Progenitor cell of endocrine pancreas (in vitro differentiated cells): ENCODE measurements around the gene NPR2. TPM values are rescaled to one million over a fixed set of nuclear protein-coding genes. Genes with fewer than 3 reads are reported as not detected.

ENCODE experiments used
- DNase-seq: peaks from one replicate; pipeline ENCODE4 v3.0.0; 2021; ENCODE audit warnings: low spot score; ENCODE audit not compliant: unreplicated experiment
- H3K27ac Mint-ChIP-seq: 2 replicates; pipeline ENCODE4 v1.8.0; 2021; ENCODE audit warnings: mild to moderate bottlenecking, moderate library complexity, mixed read lengths
- H3K27me3 Mint-ChIP-seq: 2 replicates; pipeline ENCODE4 v1.8.0; 2021; ENCODE audit warnings: mixed read lengths
- H3K36me3 Mint-ChIP-seq: 2 replicates; pipeline ENCODE4 v1.8.0; 2022; ENCODE audit warnings: mixed read lengths; ENCODE audit not compliant: insufficient read depth
- H3K4me1 Mint-ChIP-seq: 2 replicates; pipeline ENCODE4 v1.8.0; 2021; ENCODE audit warnings: low read depth, mixed read lengths
- H3K4me3 Mint-ChIP-seq: 2 replicates; pipeline ENCODE4 v1.8.0; 2021; ENCODE audit warnings: low read depth, mild to moderate bottlenecking, moderate library complexity, mixed read lengths
- H3K9me3 Mint-ChIP-seq: 2 replicates; pipeline ENCODE4 v1.8.0; 2021; ENCODE audit warnings: low read depth, mixed read lengths
- total RNA-seq: library from RNA; stranded (reverse); gene quantifications from 2 replicates; pipeline ENCODE4 v1.2.1, GENCODE V29; 2021
- TF ChIP-seq, protein P1 (sequence below): fragments of 200-600 bp; sonication (generic); IDR thresholded peaks from one replicate; pipeline ENCODE4 v1.5.0; 2021; ENCODE audit warnings: antibody characterized with exemption, mild to moderate bottlenecking; ENCODE audit not compliant: unreplicated experiment

The NPR2 gene
- total RNA-seq, 1 donor from 2014 or later: 23.4 TPM

DNA sequence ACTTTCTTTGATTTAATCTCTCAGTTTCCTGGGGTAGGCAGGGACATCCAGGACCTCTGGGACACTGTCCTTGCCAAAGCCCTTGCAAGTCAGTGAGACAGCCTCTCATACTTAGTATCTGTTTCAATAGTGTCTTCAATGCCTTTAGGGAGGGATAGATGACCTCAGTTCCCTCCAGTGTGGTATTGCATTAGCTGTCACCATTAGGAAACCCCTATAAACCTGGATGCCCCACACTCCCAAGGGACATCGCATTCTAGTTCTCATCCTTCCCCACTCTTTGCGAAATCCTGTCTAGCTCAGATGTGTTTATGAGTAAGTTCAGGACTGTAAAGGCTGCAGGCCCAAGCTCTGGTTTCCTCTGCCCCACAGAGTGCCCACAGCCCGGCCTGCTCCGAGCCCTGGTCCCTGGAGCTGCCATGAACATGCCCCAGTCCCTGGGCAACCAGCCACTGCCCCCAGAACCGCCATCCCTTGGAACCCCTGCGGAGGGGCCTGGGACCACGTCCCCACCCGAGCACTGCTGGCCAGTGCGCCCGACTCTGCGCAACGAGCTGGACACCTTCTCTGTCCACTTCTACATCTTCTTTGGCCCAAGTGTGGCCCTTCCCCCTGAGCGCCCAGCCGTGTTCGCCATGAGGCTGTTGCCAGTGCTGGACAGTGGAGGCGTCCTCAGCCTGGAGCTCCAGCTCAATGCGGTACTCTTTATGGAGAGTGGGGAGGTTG lies 50.8 kb downstream of the NPR2 start:
- DNase-seq: no peak
- Mint-ChIP-seq H3K9me3 (no peaks in the 10 kb centered on the region), H3K36me3 (peaks cover 11% of the 10 kb centered on the region), H3K4me3 (no peak overlapping the region), H3K27ac (no peak overlapping the region), H3K4me1 (peaks cover 11% of the 10 kb centered on the region), H3K27me3 (peaks cover 12% of the 10 kb centered on the region)
- TF ChIP-seq, protein P1, sequence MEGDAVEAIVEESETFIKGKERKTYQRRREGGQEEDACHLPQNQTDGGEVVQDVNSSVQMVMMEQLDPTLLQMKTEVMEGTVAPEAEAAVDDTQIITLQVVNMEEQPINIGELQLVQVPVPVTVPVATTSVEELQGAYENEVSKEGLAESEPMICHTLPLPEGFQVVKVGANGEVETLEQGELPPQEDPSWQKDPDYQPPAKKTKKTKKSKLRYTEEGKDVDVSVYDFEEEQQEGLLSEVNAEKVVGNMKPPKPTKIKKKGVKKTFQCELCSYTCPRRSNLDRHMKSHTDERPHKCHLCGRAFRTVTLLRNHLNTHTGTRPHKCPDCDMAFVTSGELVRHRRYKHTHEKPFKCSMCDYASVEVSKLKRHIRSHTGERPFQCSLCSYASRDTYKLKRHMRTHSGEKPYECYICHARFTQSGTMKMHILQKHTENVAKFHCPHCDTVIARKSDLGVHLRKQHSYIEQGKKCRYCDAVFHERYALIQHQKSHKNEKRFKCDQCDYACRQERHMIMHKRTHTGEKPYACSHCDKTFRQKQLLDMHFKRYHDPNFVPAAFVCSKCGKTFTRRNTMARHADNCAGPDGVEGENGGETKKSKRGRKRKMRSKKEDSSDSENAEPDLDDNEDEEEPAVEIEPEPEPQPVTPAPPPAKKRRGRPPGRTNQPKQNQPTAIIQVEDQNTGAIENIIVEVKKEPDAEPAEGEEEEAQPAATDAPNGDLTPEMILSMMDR: no peak

DNA sequence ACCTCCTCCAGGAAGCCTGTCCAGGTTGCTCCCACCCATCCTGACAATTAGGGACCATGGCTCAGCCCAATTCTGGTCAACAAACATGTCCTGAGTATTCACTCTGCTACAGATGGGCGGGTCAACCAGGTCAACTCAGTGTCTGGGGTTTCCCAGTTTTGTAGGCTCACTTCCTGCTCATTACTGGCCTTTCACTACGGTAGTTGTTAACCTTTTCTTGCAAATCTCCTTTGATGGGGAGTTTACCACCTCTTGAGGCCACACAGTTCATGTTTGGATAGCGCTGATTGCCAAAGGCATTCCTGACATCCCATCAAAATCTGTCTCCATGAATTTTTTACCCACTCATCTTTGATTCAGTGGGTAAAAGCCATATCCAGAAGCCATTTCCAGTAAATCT lies 51.4 kb downstream of the NPR2 start:
- H3K36me3 Mint-ChIP-seq: peaks cover 16% of the 10 kb centered on the region
- no peak overlapping the region for H3K27ac Mint-ChIP-seq
- H3K9me3 Mint-ChIP-seq: no peaks in the 10 kb centered on the region
- TF ChIP-seq, protein P1: no peak
- H3K4me3 Mint-ChIP-seq: no peak overlapping the region
- peaks cover 18% of the 10 kb centered on the region for H3K27me3 Mint-ChIP-seq
- peaks cover 11% of the 10 kb centered on the region for H3K4me1 Mint-ChIP-seq
- DNase-seq: no peak

DNA sequence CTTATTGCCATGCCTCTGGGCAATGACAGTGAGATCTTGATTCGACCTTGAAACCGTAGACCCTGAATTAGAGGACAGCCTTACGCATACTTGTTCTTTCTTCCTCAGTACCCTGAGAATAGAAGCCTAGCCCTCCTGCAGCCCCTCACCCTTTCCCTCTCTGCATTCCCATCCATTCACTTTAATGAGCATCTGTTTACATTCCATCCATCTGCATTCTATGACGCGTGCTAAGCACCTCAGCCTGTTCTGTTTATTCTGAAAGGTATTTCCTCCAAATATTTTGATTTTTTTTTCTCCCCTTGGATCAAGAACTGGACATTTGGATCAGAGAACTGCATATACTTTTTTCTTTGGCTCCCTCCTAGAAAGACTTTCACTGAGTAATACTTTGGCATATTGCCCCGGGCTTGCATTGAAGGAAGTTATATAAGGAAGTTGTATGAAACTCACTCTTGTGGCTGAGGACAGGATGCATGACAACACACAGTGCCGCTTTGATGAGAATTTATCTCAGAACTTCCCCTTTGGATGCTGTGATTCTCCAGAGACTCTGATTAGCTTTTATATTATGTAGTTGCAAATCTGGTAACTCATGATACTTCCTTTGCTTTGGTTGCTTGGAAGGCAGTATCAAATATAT lies 53.4 kb downstream of the NPR2 start:
- Mint-ChIP-seq H3K9me3 (no peaks in the 10 kb centered on the region), H3K27ac (no peak overlapping the region), H3K27me3 (peaks cover 23% of the 10 kb centered on the region), H3K4me1 (peaks cover 11% of the 10 kb centered on the region), H3K36me3 (peaks cover 16% of the 10 kb centered on the region), H3K4me3 (no peak overlapping the region)
- DNase-seq: no peak
- TF ChIP-seq, protein P1: no peak

DNA sequence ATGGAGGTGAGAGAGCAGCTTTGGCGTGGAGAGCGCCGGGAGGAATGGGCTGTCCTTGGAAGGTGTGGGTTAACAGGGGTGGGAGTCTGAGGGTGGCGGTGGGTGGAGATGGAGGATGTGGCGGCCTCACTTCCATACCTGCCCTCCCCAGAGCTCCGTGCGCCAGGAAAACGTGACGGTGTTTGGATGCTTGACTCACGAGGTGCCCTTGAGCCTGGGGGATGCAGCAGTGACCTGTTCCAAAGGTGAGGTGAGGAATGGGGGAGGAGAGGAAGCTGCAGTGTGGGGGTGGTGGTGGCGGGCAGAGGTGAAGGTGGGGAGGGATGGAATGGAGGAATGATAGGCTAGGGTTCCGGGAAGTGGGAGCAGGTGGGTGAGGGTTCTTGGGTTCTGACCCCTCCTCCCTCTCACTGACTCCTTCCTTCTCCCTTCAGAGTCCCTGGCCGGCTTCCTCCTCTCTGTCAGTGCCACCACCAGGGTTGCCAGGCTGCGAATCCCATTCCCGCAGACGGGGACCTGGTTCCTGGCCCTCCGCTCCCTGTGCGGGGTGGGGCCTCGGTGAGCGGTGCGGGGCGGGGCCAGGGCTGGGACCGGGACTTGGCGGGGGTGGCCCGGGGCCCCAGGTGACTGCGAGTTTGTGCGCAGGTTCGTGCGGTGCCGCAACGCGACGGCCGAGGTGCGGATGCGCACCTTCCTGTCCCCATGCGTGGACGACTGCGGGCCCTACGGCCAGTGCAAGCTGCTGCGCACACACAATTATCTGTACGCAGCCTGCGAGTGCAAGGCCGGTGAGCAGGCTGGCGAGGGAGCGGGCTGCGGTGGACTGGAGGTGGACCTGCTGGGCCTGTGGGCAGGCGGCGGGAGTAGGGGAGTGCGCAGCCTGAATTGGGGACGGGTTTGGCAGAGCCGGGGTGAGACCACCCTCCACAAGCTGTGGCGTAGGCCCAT lies 54.7 kb downstream of the NPR2 start:
- TF ChIP-seq, protein P1: no peak
- peaks cover 23% of the 10 kb centered on the region for H3K27me3 Mint-ChIP-seq
- H3K27ac Mint-ChIP-seq: peak overlapping the region; percentile 19
- H3K9me3 Mint-ChIP-seq: no peaks in the 10 kb centered on the region
- peaks cover 14% of the 10 kb centered on the region for H3K36me3 Mint-ChIP-seq
- peaks cover 11% of the 10 kb centered on the region for H3K4me1 Mint-ChIP-seq
- peak; percentile 14 for DNase-seq
- H3K4me3 Mint-ChIP-seq: peak overlapping the region; percentile 20
